H1 (cell line): Measurements from ENCODE around the gene CBLB. TPM values are rescaled to one million over a fixed set of nuclear protein-coding genes. Genes with fewer than 3 reads are reported as not detected.

ENCODE experiments used
- CTCF ChIA-PET: fragments of 300-600 bp; sonication (Branson Sonifier 250); formaldehyde crosslinking; loops from one replicate; lab custom pipeline; 2021; ENCODE audit not compliant: partially characterized antibody; lab: Charles Lee
- POLR2A ChIA-PET: fragments of 300-600 bp; sonication (Branson Sonifier 250); formaldehyde crosslinking; loops from one replicate; lab custom pipeline; 2021; ENCODE audit warnings: inconsistent platforms; ENCODE audit not compliant: partially characterized antibody; lab: Charles Lee
- DNase-seq, 2 experiments: peaks; one replicate each; pipeline versions ENCODE4 v3.0.0 to v3.0.0-alpha.2; 2010 to 2022; ENCODE audit warnings: low spot score in 2 of 2, low read depth in 1 of 2, mixed read lengths in 1 of 2
- FAIRE-seq: peaks from 2 replicates; lab custom pipeline; 2011; peaks lifted over from hg19 to GRCh38; lab: Jason Lieb, UNC
- H2AFZ ChIP-seq: 2 replicates; pipeline ENCODE4 v1.8.1; 2012; ENCODE audit warnings: low read length, inconsistent platforms
- H2AK5ac ChIP-seq: 2 replicates; pipeline ENCODE4 v1.6.1; 2013; ENCODE audit warnings: low read depth, low read length
- H2BK120ac ChIP-seq: replicated peaks from 2 replicates; pipeline ENCODE3; 2013; ENCODE audit warnings: low read depth, low read length, inconsistent platforms
- H2BK12ac ChIP-seq: 2 replicates; pipeline ENCODE4 v1.6.1; 2013; ENCODE audit warnings: low read depth, low read length
- H2BK15ac ChIP-seq: 2 replicates; pipeline ENCODE4 v1.6.1; 2013; ENCODE audit warnings: low read length
- H2BK20ac ChIP-seq: 2 replicates; pipeline ENCODE4 v1.6.1; 2013; ENCODE audit warnings: low read length
- H2BK5ac ChIP-seq: 2 replicates; pipeline ENCODE4 v1.6.1; 2013; ENCODE audit warnings: low read depth, low read length
- H3K14ac ChIP-seq: 2 replicates; pipeline ENCODE4 v1.6.1; 2013; ENCODE audit warnings: inconsistent platforms; ENCODE audit not compliant: insufficient read length
- H3K18ac ChIP-seq: 2 replicates; pipeline ENCODE4 v1.6.1; 2013; ENCODE audit warnings: low read length; ENCODE audit errors: extremely low read depth
- H3K23ac ChIP-seq: 2 replicates; pipeline ENCODE4 v1.6.1; 2013; ENCODE audit warnings: inconsistent platforms; ENCODE audit not compliant: insufficient read length
- H3K23me2 ChIP-seq: 2 replicates; pipeline ENCODE4 v1.6.1; 2013; ENCODE audit warnings: low read depth, low read length
- H3K27ac ChIP-seq: 2 replicates; pipeline ENCODE4 v1.6.1; 2011; ENCODE audit warnings: low read depth, low read length, inconsistent platforms
- H3K27me3 ChIP-seq, 4 experiments: replicated peaks in 1 of 4; 1 replicate in 1 of 4; 2 replicates in 3 of 4; pipeline versions ENCODE4 v1.6.1 to v1.8.1; 2011 to 2013; ENCODE audit warnings: low read length in 3 of 4, mild to moderate bottlenecking in 3 of 4, inconsistent platforms in 2 of 4, mixed read lengths in 2 of 4, moderate library complexity in 1 of 4; ENCODE audit not compliant: control insufficient read depth in 3 of 4, insufficient read depth in 3 of 4; ENCODE audit errors: extremely low read depth in 1 of 4
- H3K36me3 ChIP-seq, 4 experiments: 2 replicates each; pipeline versions ENCODE4 v1.6.1 to v1.8.1; 2011 to 2013; ENCODE audit warnings: mild to moderate bottlenecking in 4 of 4, low read length in 3 of 4, moderate library complexity in 2 of 4, control low read depth in 1 of 4, inconsistent platforms in 1 of 4; ENCODE audit not compliant: insufficient read depth in 4 of 4, control insufficient read depth in 2 of 4
- H3K4ac ChIP-seq: replicated peaks from 2 replicates; pipeline ENCODE3; 2013; ENCODE audit warnings: low read length, low read depth, mixed read lengths, inconsistent platforms; ENCODE audit not compliant: insufficient read length
- H3K4me1 ChIP-seq, 4 experiments: replicated peaks in 1 of 4; 1 replicate in 1 of 4; 2 replicates in 3 of 4; pipeline versions ENCODE4 v1.6.1 to v1.8.1; 2011 to 2013; ENCODE audit warnings: low read length in 3 of 4, inconsistent platforms in 2 of 4, mixed read lengths in 1 of 4; ENCODE audit not compliant: insufficient read depth in 4 of 4, control insufficient read depth in 3 of 4
- H3K4me2 ChIP-seq, 2 experiments: 2 replicates each; pipeline versions ENCODE4 v1.6.1 to v1.8.1; 2011 to 2013; ENCODE audit warnings: low read depth in 2 of 2, low read length in 2 of 2, control low read depth in 1 of 2, inconsistent platforms in 1 of 2, mild to moderate bottlenecking in 1 of 2; ENCODE audit not compliant: insufficient read depth in 1 of 2
- H3K4me3 ChIP-seq, 4 experiments: fragments of 200-600, 300-600 bp in 1 of 4; sonication (generic), shearing (Covaris generic), sonication (Bioruptor Twin) in 1 of 4; 2 replicates each; pipeline versions ENCODE4 v1.5.1 to v1.8.1; 2011 to 2016; ENCODE audit warnings: low read length in 4 of 4, low read depth in 3 of 4, control low read depth in 2 of 4, inconsistent platforms in 2 of 4, mild to moderate bottlenecking in 2 of 4, mixed read lengths in 1 of 4, moderate library complexity in 1 of 4; ENCODE audit not compliant: insufficient read depth in 2 of 4; ENCODE audit errors: extremely low read depth in 1 of 4
- H3K56ac ChIP-seq: replicated peaks from 2 replicates; pipeline ENCODE3; 2013; ENCODE audit warnings: low read depth, mild to moderate bottlenecking, mixed read lengths, low read length, inconsistent platforms; ENCODE audit not compliant: insufficient read length
- H3K79me1 ChIP-seq: 2 replicates; pipeline ENCODE4 v1.6.1; 2013; ENCODE audit warnings: low read depth, low read length, control low read depth
- H3K79me2 ChIP-seq, 2 experiments: 2 replicates each; pipeline versions ENCODE4 v1.6.1 to v1.8.1; 2012 to 2013; ENCODE audit warnings: low read length in 2 of 2, mild to moderate bottlenecking in 2 of 2, inconsistent platforms in 1 of 2; ENCODE audit not compliant: insufficient read depth in 2 of 2, control insufficient read depth in 1 of 2
- H3K9ac ChIP-seq, 4 experiments: replicated peaks in 1 of 4; 1 replicate in 1 of 4; 2 replicates in 3 of 4; pipeline versions ENCODE4 v1.6.1 to v1.8.1; 2011 to 2013; ENCODE audit warnings: low read depth in 3 of 4, low read length in 3 of 4, control low read depth in 2 of 4, mild to moderate bottlenecking in 2 of 4, moderate library complexity in 2 of 4, inconsistent platforms in 1 of 4; ENCODE audit errors: extremely low read depth in 1 of 4
- H3K9me3 ChIP-seq, 2 experiments: 2 replicates each; pipeline versions ENCODE4 v1.6.1 to v1.8.1; 2012 to 2013; ENCODE audit warnings: mild to moderate bottlenecking in 2 of 2, moderate library complexity in 2 of 2, control low read depth in 1 of 2, inconsistent platforms in 1 of 2, low read depth in 1 of 2, low read length in 1 of 2, mixed read lengths in 1 of 2; ENCODE audit not compliant: insufficient read depth in 2 of 2
- H4K20me1 ChIP-seq, 2 experiments: replicated peaks in 1 of 2; 2 replicates each; pipeline versions ENCODE3 to v1.8.1; 2011 to 2013; ENCODE audit warnings: inconsistent platforms in 2 of 2, low read length in 2 of 2, mild to moderate bottlenecking in 1 of 2; ENCODE audit not compliant: insufficient read depth in 2 of 2, control insufficient read depth in 1 of 2
- H4K5ac ChIP-seq: 2 replicates; pipeline ENCODE4 v1.6.1; 2013; ENCODE audit warnings: low read length, low read depth, mixed read lengths, inconsistent platforms; ENCODE audit not compliant: insufficient read length
- H4K8ac ChIP-seq: 2 replicates; pipeline ENCODE4 v1.8.0; 2013; ENCODE audit warnings: mild to moderate bottlenecking, moderate library complexity, low read length, inconsistent platforms; ENCODE audit not compliant: insufficient read depth; ENCODE audit errors: extremely low read depth
- H4K91ac ChIP-seq: replicated peaks from 2 replicates; pipeline ENCODE3; 2013; ENCODE audit warnings: low read length, mixed read lengths, inconsistent platforms; ENCODE audit not compliant: insufficient read length
- ATF3 ChIP-seq: IDR thresholded peaks from 2 replicates; pipeline ENCODE4 v1.6.1; 2011; ENCODE audit warnings: low read depth, mild to moderate bottlenecking, low read length; ENCODE audit not compliant: insufficient read depth
- BACH1 ChIP-seq: IDR thresholded peaks from 2 replicates; pipeline ENCODE4 v1.6.1; 2012; ENCODE audit warnings: low read length, improper control_type of control experiment
- CBX5 ChIP-seq: fragments of 300-800, 300-1000 bp; sonication (generic); IDR thresholded peaks from 2 replicates; pipeline ENCODE4 v1.7.1; 2016; ENCODE audit warnings: antibody characterized with exemption, low read length, low read depth
- CEBPB ChIP-seq: IDR thresholded peaks from 2 replicates; pipeline ENCODE4 v1.6.1; 2012; ENCODE audit warnings: low read depth, low read length
- CHD1 ChIP-seq: IDR thresholded peaks from 2 replicates; pipeline ENCODE4 v1.6.1; 2012; ENCODE audit warnings: low read depth, low read length, improper control_type of control experiment
- CHD2 ChIP-seq: IDR thresholded peaks from 2 replicates; pipeline ENCODE4 v1.6.1; 2012; ENCODE audit warnings: low read length, improper control_type of control experiment
- EGR1 ChIP-seq: IDR thresholded peaks from 2 replicates; pipeline ENCODE4 v1.6.1; 2011; ENCODE audit warnings: low read depth, low read length, borderline replicate concordance
- EP300 ChIP-seq, 2 experiments: IDR thresholded peaks; 1 replicate in 1 of 2; 2 replicates in 1 of 2; pipeline ENCODE4 v1.6.1; 2011 to 2012; ENCODE audit warnings: low read depth in 2 of 2, low read length in 2 of 2, mild to moderate bottlenecking in 2 of 2, borderline replicate concordance in 1 of 2, inconsistent platforms in 1 of 2, moderate library complexity in 1 of 2
- GTF2F1 ChIP-seq: IDR thresholded peaks from 2 replicates; pipeline ENCODE4 v1.6.1; 2012; ENCODE audit warnings: low read depth, low read length, improper control_type of control experiment, borderline replicate concordance
- HDAC2 ChIP-seq, 2 experiments: fragments of 300-600 bp in 1 of 2; sonication (generic) in 1 of 2; IDR thresholded peaks; 2 replicates each; pipeline ENCODE4 v1.6.1; 2011 to 2012; ENCODE audit warnings: low read depth in 2 of 2, low read length in 2 of 2, mild to moderate bottlenecking in 2 of 2, moderate library complexity in 2 of 2, borderline replicate concordance in 1 of 2, inconsistent platforms in 1 of 2
- JUND ChIP-seq: IDR thresholded peaks from 2 replicates; pipeline ENCODE4 v1.6.1; 2011; ENCODE audit warnings: mild to moderate bottlenecking, improper control_type of control experiment, low read length
- RBBP5 ChIP-seq: IDR thresholded peaks from 2 replicates; pipeline ENCODE4 v1.7.1; 2012; ENCODE audit warnings: low read depth, mild to moderate bottlenecking, inconsistent platforms, low read length, moderate library complexity, borderline replicate concordance
- SIRT6 ChIP-seq: IDR thresholded peaks from one replicate; pipeline ENCODE4 v1.7.1; 2012; ENCODE audit warnings: low read length, inconsistent platforms
- SP2 ChIP-seq: IDR thresholded peaks from 2 replicates; pipeline ENCODE4 v1.6.1; 2012; ENCODE audit warnings: mild to moderate bottlenecking, low read length, inconsistent platforms
- SRF ChIP-seq: IDR thresholded peaks from 2 replicates; pipeline ENCODE4 v1.6.1; 2011; ENCODE audit warnings: mild to moderate bottlenecking, low read depth, low read length, moderate library complexity
- WGBS, 2 experiments: shearing (Covaris generic) in 1 of 2; methylation state at CpG; one replicate each; pipeline versions ENCODE4 v1.1.6 to v1.1.7; 2013 to 2015; ENCODE audit warnings: low lambda C conversion rate in 2 of 2, mixed read lengths in 2 of 2, inconsistent platforms in 1 of 2, low coverage in 1 of 2, missing lambda C conversion rate in 1 of 2; ENCODE audit not compliant: insufficient replicate concordance in 2 of 2, insufficient coverage in 1 of 2, insufficient read length in 1 of 2; ENCODE audit errors: extremely low coverage in 1 of 2, missing lambda C conversion rate in 1 of 2; 5-methylcytosine and 5-hydroxymethylcytosine counted together
- polyA plus RNA-seq, 7 experiments: library from polyadenylated mRNA; depleted of rRNA in 3 of 7; stranded (reverse) in 5 of 7; unstranded in 2 of 7; fragments of >200 nt in 5 of 7; fragments of 200-250 nt in 2 of 7; gene quantifications; 1 replicate in 5 of 7; 2 replicates in 1 of 7; 4 replicates in 1 of 7; pipeline versions ENCODE4 v1.2.1 to v1.2.3, GENCODE V29; 2011 to 2013; ENCODE audit warnings: missing spikeins in 2 of 7, mixed read lengths in 2 of 7
- total RNA-seq: library from RNA; stranded (reverse); fragmentation: NEBNext Ultra II Directional; extraction: Animal tissue kit (Norgen Biotek cat#: 25700); gene quantifications from 2 replicates; pipeline ENCODE4 v1.2.1, GENCODE V29; 2021

CBLB gene
- total and polyA plus RNA-seq, 2 of the 8 experiments (the other 6 are each of a cell fraction or from before 2014, with no cell fraction given), result 14.5 to 26.0 TPM

GRCh38 chr3:105758451-105758850 lies 110.4 kb downstream of the CBLB start:
- 98% methylated on average over 9 of the region's 9 CpGs; no CpG with 5 or more reads in 1 of the 2 experiments for WGBS, 2 experiments
- Histone ChIP-seq H4K8ac (no peak overlapping the region; the same call in 1 of the 2 replicates), H3K4ac (no peak overlapping the region), H3K9me3 (peaks cover 13 to 14% of the 10 kb centered on the region in 2 experiments), H2BK20ac (no peak overlapping the region), H3K4me3 (no peak overlapping the region), H3K4me1 (no peaks in the 10 kb centered on the region), H3K27ac (no peak overlapping the region), H4K91ac (no peak overlapping the region), H3K79me1 (no peaks in the 10 kb centered on the region), H3K9ac (no peak overlapping the region), H4K5ac (no peak overlapping the region), H3K14ac (no peak overlapping the region), H2BK5ac (no peak overlapping the region), H3K23me2 (no peaks in the 10 kb centered on the region), H2BK12ac (no peak overlapping the region), H3K23ac (no peak overlapping the region), H3K4me2 (no peak overlapping the region), H2AFZ (no peak overlapping the region), H2BK120ac (no peak overlapping the region), H3K79me2 (peaks cover 0 to 3% of the 10 kb centered on the region in 2 experiments; a peak in 2 of 4 replicates), H3K18ac (no peak overlapping the region), H2AK5ac (no peak overlapping the region), H4K20me1 (no peaks in the 10 kb centered on the region), H3K27me3 (no peaks in the 10 kb centered on the region), H2BK15ac (no peak overlapping the region), H3K36me3 (peaks cover 0 to 18% (median 4%) of the 10 kb centered on the region in 4 experiments; a peak in 5 of 8 replicates), H3K56ac (no peak overlapping the region)
- CTCF ChIA-PET, result no interaction called here
- no peak for DNase-seq
- POLR2A ChIA-PET, result no interaction called here
- FAIRE-seq, result no peak
- TF ChIP-seq EP300 (IDR thresholded peaks at IDR 0.05; ENCODE audit: borderline replicate concordance in 1 of 2, low read depth in 2 of 2, low read length in 2 of 2), result no peak
- TF ChIP-seq SRF, result no peak
- no peak for TF ChIP-seq JUND
- TF ChIP-seq CEBPB, result no peak
- no peak for TF ChIP-seq RBBP5
- TF ChIP-seq ATF3, result no peak
- TF ChIP-seq HDAC2 (IDR thresholded peaks at IDR 0.05; ENCODE audit: borderline replicate concordance in 1 of 2, low read depth in 2 of 2, low read length in 2 of 2), result no peak
- TF ChIP-seq CHD1, result no peak
- TF ChIP-seq CHD2, result no peak
- TF ChIP-seq BACH1, result no peak
- TF ChIP-seq GTF2F1, result no peak
- TF ChIP-seq SIRT6, result no peak
- TF ChIP-seq SP2, result no peak
- TF ChIP-seq CBX5, result no peak
- TF ChIP-seq EGR1, result no peak
